Measurements from ENCODE around the gene RALBP1. TPM values are rescaled to one million over a fixed set of nuclear protein-coding genes. Genes with fewer than 3 reads are reported as not detected.

RALBP1 gene
- total RNA-seq, 1 experiment from 2014 or later: 70.0 TPM

DNA sequence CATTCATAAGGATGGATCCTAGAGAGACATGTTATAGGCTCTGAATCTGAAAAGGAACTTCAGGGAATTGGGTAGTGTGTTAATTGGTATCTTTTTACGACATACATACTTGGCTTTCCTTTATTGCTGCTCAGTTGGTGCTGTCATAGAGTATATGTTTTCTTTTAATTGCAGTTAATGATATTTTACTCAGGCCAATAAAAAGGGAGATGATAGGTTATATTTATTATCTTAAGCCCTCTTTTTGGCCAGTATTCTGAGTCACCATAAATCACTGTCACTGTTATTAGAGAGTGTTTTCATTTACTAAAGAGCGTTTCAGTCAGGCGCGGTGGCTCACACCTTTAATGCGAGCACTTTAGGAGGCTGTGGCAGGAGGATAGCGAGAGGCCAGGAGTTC lies 47.6 kb downstream of the RALBP1 start:
- POLR2A ChIA-PET: no interaction called here
- no TSS peak for BruUV-seq (replicated peaks)
- Histone ChIP-seq H3K27ac (ENCODE audit: low read length) (no peak overlapping the region), H3K9me3 (ENCODE audit: control insufficient read depth, insufficient read depth, low read depth, low read length) (peaks cover 5% of the 10 kb centered on the region; the same call in 1 of the 2 replicates), H3K4me3 (ENCODE audit: low read depth in 2 of 2, low read length in 2 of 2) (no peak overlapping the region), H3K4me1 (ENCODE audit: control insufficient read depth, insufficient read depth, low read length) (no peaks in the 10 kb centered on the region), H3K27me3 (ENCODE audit: control insufficient read depth, insufficient read depth, low read length) (no peaks in the 10 kb centered on the region), H3K36me3 (ENCODE audit: control insufficient read depth, insufficient read depth, low read length) (peaks cover 2% of the 10 kb centered on the region; the same call in 1 of the 2 replicates)
- CTCF ChIA-PET: no interaction called here
- in situ Hi-C loops (cut with HindIII; ENCODE audit: low pct_unique_long_range_greater_than_20kb, low sequenced_read_pairs): no loop called here
- no peak for DNase-seq (ENCODE audit: low read depth, low spot score)
- TF ChIP-seq POLR2AphosphoS5 (IDR thresholded peaks at IDR 0.05; ENCODE audit: low read depth, low read length) (no peak), TCF7L2 (IDR thresholded peaks at IDR 0.05; ENCODE audit: low read depth, low read length) (no peak), SIN3A (IDR thresholded peaks at IDR 0.05; ENCODE audit: borderline replicate concordance, insufficient read depth, low read depth, low read length) (no peak)
- TF ChIP-seq, protein P1, sequence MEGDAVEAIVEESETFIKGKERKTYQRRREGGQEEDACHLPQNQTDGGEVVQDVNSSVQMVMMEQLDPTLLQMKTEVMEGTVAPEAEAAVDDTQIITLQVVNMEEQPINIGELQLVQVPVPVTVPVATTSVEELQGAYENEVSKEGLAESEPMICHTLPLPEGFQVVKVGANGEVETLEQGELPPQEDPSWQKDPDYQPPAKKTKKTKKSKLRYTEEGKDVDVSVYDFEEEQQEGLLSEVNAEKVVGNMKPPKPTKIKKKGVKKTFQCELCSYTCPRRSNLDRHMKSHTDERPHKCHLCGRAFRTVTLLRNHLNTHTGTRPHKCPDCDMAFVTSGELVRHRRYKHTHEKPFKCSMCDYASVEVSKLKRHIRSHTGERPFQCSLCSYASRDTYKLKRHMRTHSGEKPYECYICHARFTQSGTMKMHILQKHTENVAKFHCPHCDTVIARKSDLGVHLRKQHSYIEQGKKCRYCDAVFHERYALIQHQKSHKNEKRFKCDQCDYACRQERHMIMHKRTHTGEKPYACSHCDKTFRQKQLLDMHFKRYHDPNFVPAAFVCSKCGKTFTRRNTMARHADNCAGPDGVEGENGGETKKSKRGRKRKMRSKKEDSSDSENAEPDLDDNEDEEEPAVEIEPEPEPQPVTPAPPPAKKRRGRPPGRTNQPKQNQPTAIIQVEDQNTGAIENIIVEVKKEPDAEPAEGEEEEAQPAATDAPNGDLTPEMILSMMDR (IDR thresholded peaks at IDR 0.05): no peak
- TF ChIP-seq, protein P2, sequence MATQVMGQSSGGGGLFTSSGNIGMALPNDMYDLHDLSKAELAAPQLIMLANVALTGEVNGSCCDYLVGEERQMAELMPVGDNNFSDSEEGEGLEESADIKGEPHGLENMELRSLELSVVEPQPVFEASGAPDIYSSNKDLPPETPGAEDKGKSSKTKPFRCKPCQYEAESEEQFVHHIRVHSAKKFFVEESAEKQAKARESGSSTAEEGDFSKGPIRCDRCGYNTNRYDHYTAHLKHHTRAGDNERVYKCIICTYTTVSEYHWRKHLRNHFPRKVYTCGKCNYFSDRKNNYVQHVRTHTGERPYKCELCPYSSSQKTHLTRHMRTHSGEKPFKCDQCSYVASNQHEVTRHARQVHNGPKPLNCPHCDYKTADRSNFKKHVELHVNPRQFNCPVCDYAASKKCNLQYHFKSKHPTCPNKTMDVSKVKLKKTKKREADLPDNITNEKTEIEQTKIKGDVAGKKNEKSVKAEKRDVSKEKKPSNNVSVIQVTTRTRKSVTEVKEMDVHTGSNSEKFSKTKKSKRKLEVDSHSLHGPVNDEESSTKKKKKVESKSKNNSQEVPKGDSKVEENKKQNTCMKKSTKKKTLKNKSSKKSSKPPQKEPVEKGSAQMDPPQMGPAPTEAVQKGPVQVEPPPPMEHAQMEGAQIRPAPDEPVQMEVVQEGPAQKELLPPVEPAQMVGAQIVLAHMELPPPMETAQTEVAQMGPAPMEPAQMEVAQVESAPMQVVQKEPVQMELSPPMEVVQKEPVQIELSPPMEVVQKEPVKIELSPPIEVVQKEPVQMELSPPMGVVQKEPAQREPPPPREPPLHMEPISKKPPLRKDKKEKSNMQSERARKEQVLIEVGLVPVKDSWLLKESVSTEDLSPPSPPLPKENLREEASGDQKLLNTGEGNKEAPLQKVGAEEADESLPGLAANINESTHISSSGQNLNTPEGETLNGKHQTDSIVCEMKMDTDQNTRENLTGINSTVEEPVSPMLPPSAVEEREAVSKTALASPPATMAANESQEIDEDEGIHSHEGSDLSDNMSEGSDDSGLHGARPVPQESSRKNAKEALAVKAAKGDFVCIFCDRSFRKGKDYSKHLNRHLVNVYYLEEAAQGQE (IDR thresholded peaks at IDR 0.05; ENCODE audit: insufficient read depth in 1 of 2, low read depth in 2 of 2, low read length in 1 of 2): no peak
- no peak for ATAC-seq
- intact Hi-C loops (cut with micrococcal nuclease; ENCODE audit: unreplicated experiment): no loop called here

DNA sequence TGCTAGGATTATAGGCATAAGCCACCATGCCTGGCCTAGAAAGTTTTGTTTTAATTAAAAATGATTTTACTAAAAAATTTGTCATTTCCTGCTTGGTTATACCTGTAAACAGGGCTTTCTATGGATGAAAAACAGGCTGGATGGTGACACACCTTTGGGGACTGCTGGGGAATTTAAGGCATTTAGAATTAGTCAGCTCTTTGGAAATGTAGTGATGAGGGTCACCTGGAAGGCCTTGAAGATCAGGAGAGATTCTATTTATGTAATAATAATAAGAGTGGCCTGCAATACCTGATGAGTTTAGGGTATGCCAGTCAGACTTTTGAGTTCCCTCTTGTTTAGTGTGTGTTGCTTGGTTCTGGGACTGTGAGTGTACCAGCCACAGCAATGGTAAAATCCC lies 51.1 kb downstream of the RALBP1 start:
- POLR2A ChIA-PET: no interaction called here
- CTCF ChIA-PET: no interaction called here

DNA sequence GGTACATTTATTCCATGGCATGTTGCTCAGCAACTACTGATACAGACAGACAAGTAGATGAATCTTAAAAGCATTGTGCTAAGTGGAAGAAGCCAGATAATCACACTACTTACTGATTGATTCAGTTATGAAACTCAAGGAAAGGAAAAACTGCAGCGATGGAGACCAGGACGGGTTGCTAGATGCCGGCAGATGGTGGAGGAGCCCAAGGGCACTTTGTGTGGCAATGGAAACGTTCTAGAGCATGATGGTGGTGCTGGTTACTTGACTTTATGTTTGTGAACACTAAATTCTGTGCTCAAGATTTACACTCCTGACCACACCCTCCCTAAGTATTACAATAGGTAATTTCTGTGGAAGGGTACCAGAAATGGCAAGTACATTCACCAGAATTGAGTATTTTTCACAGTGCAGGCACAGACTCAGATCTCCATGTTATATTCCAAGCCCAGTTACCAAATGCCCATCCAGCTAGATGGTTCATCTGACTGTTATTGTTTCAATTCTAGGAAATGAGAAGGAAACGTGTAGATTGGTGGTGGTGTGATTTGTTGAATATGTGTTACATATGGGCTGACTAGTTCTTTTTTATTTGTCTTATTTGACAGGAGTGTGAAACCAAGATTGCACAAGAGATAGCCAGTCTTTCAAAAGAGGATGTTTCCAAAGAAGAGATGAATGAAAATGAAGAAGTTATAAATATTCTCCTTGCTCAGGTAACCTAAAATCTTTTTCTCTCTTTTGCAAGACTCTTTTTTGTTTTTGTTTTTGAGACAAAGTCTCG lies 55.1 kb downstream of the RALBP1 start:
- intact Hi-C loops (cut with micrococcal nuclease; ENCODE audit: unreplicated experiment): no loop called here
- ChIA-PET CTCF (no interaction called here), POLR2A (no interaction called here)
- DNase-seq (ENCODE audit: low read depth, low spot score) (no peak), ATAC-seq (no peak)
- TF ChIP-seq TCF7L2 (IDR thresholded peaks at IDR 0.05; ENCODE audit: low read depth, low read length): no peak
- no peak for TF ChIP-seq SIN3A (IDR thresholded peaks at IDR 0.05; ENCODE audit: borderline replicate concordance, insufficient read depth, low read depth, low read length)
- no peak for TF ChIP-seq POLR2AphosphoS5 (IDR thresholded peaks at IDR 0.05; ENCODE audit: low read depth, low read length)
- TF ChIP-seq, protein P1 (IDR thresholded peaks at IDR 0.05): no peak
- TF ChIP-seq, protein P2 (IDR thresholded peaks at IDR 0.05; ENCODE audit: insufficient read depth in 1 of 2, low read depth in 2 of 2, low read length in 1 of 2): no peak
- in situ Hi-C loops (cut with HindIII; ENCODE audit: low pct_unique_long_range_greater_than_20kb, low sequenced_read_pairs): no loop called here
- H3K4me3 ChIP-seq (ENCODE audit: low read depth in 2 of 2, low read length in 2 of 2): no peak overlapping the region
- H3K27ac ChIP-seq (ENCODE audit: low read length): no peak overlapping the region
- H3K9me3 ChIP-seq (ENCODE audit: control insufficient read depth, insufficient read depth, low read depth, low read length): peaks cover 7% of the 10 kb centered on the region; the same call in 1 of the 2 replicates
- no peaks in the 10 kb centered on the region for H3K4me1 ChIP-seq (ENCODE audit: control insufficient read depth, insufficient read depth, low read length)
- H3K27me3 ChIP-seq (ENCODE audit: control insufficient read depth, insufficient read depth, low read length): no peaks in the 10 kb centered on the region
- peaks cover 6% of the 10 kb centered on the region for H3K36me3 ChIP-seq (ENCODE audit: control insufficient read depth, insufficient read depth, low read length)
- BruUV-seq (replicated peaks): no TSS peak

More for the DNA sequence above, 51.1 kb downstream of the RALBP1 start:
- in situ Hi-C loops (cut with HindIII; ENCODE audit: low pct_unique_long_range_greater_than_20kb, low sequenced_read_pairs): no loop called here
- Histone ChIP-seq H3K27me3 (ENCODE audit: control insufficient read depth, insufficient read depth, low read length) (no peaks in the 10 kb centered on the region), H3K4me1 (ENCODE audit: control insufficient read depth, insufficient read depth, low read length) (no peaks in the 10 kb centered on the region), H3K27ac (ENCODE audit: low read length) (no peak overlapping the region), H3K36me3 (ENCODE audit: control insufficient read depth, insufficient read depth, low read length) (no peaks in the 10 kb centered on the region; the same call in 1 of the 2 replicates), H3K4me3 (ENCODE audit: low read depth in 2 of 2, low read length in 2 of 2) (no peak overlapping the region), H3K9me3 (ENCODE audit: control insufficient read depth, insufficient read depth, low read depth, low read length) (peaks cover 7% of the 10 kb centered on the region; the same call in 1 of the 2 replicates)
- BruUV-seq (replicated peaks): no TSS peak
- ATAC-seq (no peak), DNase-seq (ENCODE audit: low read depth, low spot score) (no peak)
- no peak for TF ChIP-seq TCF7L2 (IDR thresholded peaks at IDR 0.05; ENCODE audit: low read depth, low read length)
- intact Hi-C loops (cut with micrococcal nuclease; ENCODE audit: unreplicated experiment): no loop called here

Measured in Panc1 (cell line).